Measurements from ENCODE around the gene CDC42BPA. TPM values are rescaled to one million over a fixed set of nuclear protein-coding genes. Genes with fewer than 3 reads are reported as not detected.

Gene CDC42BPA
- total RNA-seq, 1 experiment from 2014 or later: 102 TPM

GRCh38 chr1:226980122-226980560 lies 338.2 kb downstream of the CDC42BPA start:
- no TSS peak for BruUV-seq (replicated peaks)
- no peak for DNase-seq (ENCODE audit: unreplicated experiment)
- no peaks in the 10 kb centered on the region for H3K9me3 Mint-ChIP-seq (ENCODE audit: unreplicated experiment)
- TF ChIP-seq CTCF (IDR thresholded peaks at IDR 0.05; ENCODE audit: unreplicated experiment): no peak
- intact Hi-C loops (cut with micrococcal nuclease): no loop called here
- H3K27ac Mint-ChIP-seq (ENCODE audit: low read depth, unreplicated experiment): no peak overlapping the region
- H3K4me1 Mint-ChIP-seq (ENCODE audit: insufficient read depth, unreplicated experiment): no peaks in the 10 kb centered on the region
- H3K27me3 Mint-ChIP-seq (ENCODE audit: insufficient read depth, unreplicated experiment): no peaks in the 10 kb centered on the region
- CTCF ChIA-PET: interaction anchor here (0.6 kb wide), 2 partner anchors 351 to 550 kb away, joined by 3 read pairs; no protein-coding TSS in a partner anchor
- peaks cover 70% of the 10 kb centered on the region for H3K36me3 Mint-ChIP-seq (ENCODE audit: insufficient read depth, unreplicated experiment)
- POLR2A ChIA-PET: no interaction called here
- no peak overlapping the region for H3K4me3 Mint-ChIP-seq (ENCODE audit: unreplicated experiment)

- POLR2A ChIA-PET: no interaction called here
- BruUV-seq (replicated peaks): no TSS peak
- H3K4me1 Mint-ChIP-seq (ENCODE audit: insufficient read depth, unreplicated experiment): peaks cover 5% of the 10 kb centered on the region
- no peak overlapping the region for H3K4me3 Mint-ChIP-seq (ENCODE audit: unreplicated experiment)
- H3K9me3 Mint-ChIP-seq (ENCODE audit: unreplicated experiment): no peaks in the 10 kb centered on the region
- CTCF ChIA-PET: interaction anchor here (0.6 kb wide), 1 partner anchor 549 kb away, joined by 3 read pairs; no protein-coding TSS in a partner anchor
- intact Hi-C loops (cut with micrococcal nuclease): no loop called here
- H3K36me3 Mint-ChIP-seq (ENCODE audit: insufficient read depth, unreplicated experiment): peaks cover 65% of the 10 kb centered on the region
- no peak for TF ChIP-seq CTCF (IDR thresholded peaks at IDR 0.05; ENCODE audit: unreplicated experiment)
- H3K27ac Mint-ChIP-seq (ENCODE audit: low read depth, unreplicated experiment): no peak overlapping the region
- DNase-seq (ENCODE audit: unreplicated experiment): no peak
- H3K27me3 Mint-ChIP-seq (ENCODE audit: insufficient read depth, unreplicated experiment): no peaks in the 10 kb centered on the region
Observed at GRCh38 chr1:226979517-226980121, 338.7 kb downstream of the CDC42BPA start.

GRCh38 chr1:226979115-226979516 lies 339.2 kb downstream of the CDC42BPA start:
- intact Hi-C loops (cut with micrococcal nuclease): no loop called here
- peaks cover 60% of the 10 kb centered on the region for H3K36me3 Mint-ChIP-seq (ENCODE audit: insufficient read depth, unreplicated experiment)
- ChIA-PET POLR2A (no interaction called here), CTCF (no interaction called here)
- peaks cover 10% of the 10 kb centered on the region for H3K4me1 Mint-ChIP-seq (ENCODE audit: insufficient read depth, unreplicated experiment)
- TF ChIP-seq CTCF (IDR thresholded peaks at IDR 0.05; ENCODE audit: unreplicated experiment): no peak
- H3K27me3 Mint-ChIP-seq (ENCODE audit: insufficient read depth, unreplicated experiment): no peaks in the 10 kb centered on the region
- BruUV-seq (replicated peaks): no TSS peak
- no peak overlapping the region for H3K27ac Mint-ChIP-seq (ENCODE audit: low read depth, unreplicated experiment)
- no peak for DNase-seq (ENCODE audit: unreplicated experiment)
- H3K9me3 Mint-ChIP-seq (ENCODE audit: unreplicated experiment): no peaks in the 10 kb centered on the region
- H3K4me3 Mint-ChIP-seq (ENCODE audit: unreplicated experiment): no peak overlapping the region

- H3K27me3 Mint-ChIP-seq (ENCODE audit: insufficient read depth, unreplicated experiment): no peaks in the 10 kb centered on the region
Observed at GRCh38 chr1:226978432-226979114, 339.7 kb downstream of the CDC42BPA start.

More at GRCh38 chr1:226978432-226979114, 339.7 kb downstream of the CDC42BPA start:
- no peak for TF ChIP-seq CTCF (IDR thresholded peaks at IDR 0.05; ENCODE audit: unreplicated experiment)
- intact Hi-C loops (cut with micrococcal nuclease): no loop called here
- BruUV-seq (replicated peaks): no TSS peak
- Mint-ChIP-seq H3K27ac (ENCODE audit: low read depth, unreplicated experiment) (no peak overlapping the region), H3K4me3 (ENCODE audit: unreplicated experiment) (no peak overlapping the region), H3K4me1 (ENCODE audit: insufficient read depth, unreplicated experiment) (peaks cover 15% of the 10 kb centered on the region), H3K36me3 (ENCODE audit: insufficient read depth, unreplicated experiment) (peaks cover 58% of the 10 kb centered on the region), H3K9me3 (ENCODE audit: unreplicated experiment) (no peaks in the 10 kb centered on the region)
- DNase-seq (ENCODE audit: unreplicated experiment): no peak
- ChIA-PET POLR2A (no interaction called here), CTCF (no interaction called here)
